Psoas muscle (tissue), 8 donors: ENCODE measurements around the gene NODAL. TPM values are rescaled to one million over a fixed set of nuclear protein-coding genes. Genes with fewer than 3 reads are reported as not detected.

Source experiments
- ATAC-seq, 4 donors: fragments of 200-7000 bp; cut with Tn5 transposase; one replicate each; pipeline ENCODE4 v1.9.1; 2020; ENCODE audit warnings: moderate library complexity in 3 of 4, mild to moderate bottlenecking in 2 of 4
- DNase-seq, 2 donors: peaks; one replicate each; pipeline ENCODE4 v3.0.0-alpha.2; 2020
- H3K27ac ChIP-seq: fragments of 200-600 bp; one replicate; pipeline ENCODE4 v1.8.0; 2022
- H3K27me3 ChIP-seq, 3 donors: fragments of 200-600 bp in 1 of 3; one replicate each; pipeline versions ENCODE4 v1.6.1 to v1.8.0; 2013 to 2022; ENCODE audit warnings: low read length in 2 of 3, mild to moderate bottlenecking in 2 of 3, moderate library complexity in 1 of 3; ENCODE audit not compliant: insufficient read depth in 3 of 3
- H3K36me3 ChIP-seq, 2 donors: fragments of 200-600 bp in 1 of 2; one replicate each; pipeline versions ENCODE4 v1.6.1 to v1.8.0; 2013 to 2022; ENCODE audit warnings: low read depth in 1 of 2, mild to moderate bottlenecking in 1 of 2, moderate library complexity in 1 of 2; ENCODE audit not compliant: insufficient read depth in 1 of 2
- H3K4me1 ChIP-seq: fragments of 200-600 bp; one replicate; pipeline ENCODE4 v1.8.0; 2022
- H3K4me3 ChIP-seq: fragments of 200-600 bp; one replicate; pipeline ENCODE4 v1.8.0; 2022; ENCODE audit warnings: mild to moderate bottlenecking
- H3K9me3 ChIP-seq: fragments of 200-600 bp; one replicate; pipeline ENCODE4 v1.8.0; 2022
- WGBS, 3 donors: extraction: QIAGEN DNeasy Blood & Tissue Kit; methylation state at CpG; one replicate each; pipeline versions ENCODE4 v1.1.6 to v1.1.7; 2013; 5-methylcytosine and 5-hydroxymethylcytosine counted together
- intact Hi-C, 2 donors: fragments of 100-400 bp; cut with DNase I; formaldehyde crosslinking; loops; one replicate each; pipeline versions ENCODE4 v1.11.0 to v1.14.2; 2022
- polyA plus RNA-seq, 3 donors: library from polyadenylated mRNA; stranded (reverse); fragments of 200-250 nt; gene quantifications; one replicate each; pipeline ENCODE4 v1.2.3, GENCODE V29; 2013
- total RNA-seq, 4 donors: library from RNA; stranded (reverse); fragmentation: NEBNext Ultra II Directional in 2 of 4; extraction: Animal tissue kit (Norgen Biotek cat#: 25700) in 2 of 4; gene quantifications; one replicate each; pipeline versions ENCODE4 v1.2.1 to v1.2.4, GENCODE V29; 2021 to 2023
- TF ChIP-seq, protein P1 (sequence below): fragments of 200-600 bp; IDR thresholded peaks from one replicate; pipeline ENCODE4 v1.8.0; 2022; ENCODE audit warnings: antibody characterized with exemption
- donor health status: healthy with polysubstance abuse.
- donor health status: DM: no; HTN: no; CAD: no; lungs with moderate emphysema.
- donor health status: Bipolar disorder and iron deficiency.
- donor health status: healthy.
- donor health status: DM: yes; HTN: yes; CAD: no.
- donor health status: DM: no; HTN: no; CAD: no.
- donor health status: DM: no; HTN: no; CAD: no.
- donor health status: DM: yes; HTN: yes; CAD: no.

Gene NODAL
- total and polyA plus RNA-seq, 7 donors, result 0.08 to 0.10 TPM; not detected in 5

DNA sequence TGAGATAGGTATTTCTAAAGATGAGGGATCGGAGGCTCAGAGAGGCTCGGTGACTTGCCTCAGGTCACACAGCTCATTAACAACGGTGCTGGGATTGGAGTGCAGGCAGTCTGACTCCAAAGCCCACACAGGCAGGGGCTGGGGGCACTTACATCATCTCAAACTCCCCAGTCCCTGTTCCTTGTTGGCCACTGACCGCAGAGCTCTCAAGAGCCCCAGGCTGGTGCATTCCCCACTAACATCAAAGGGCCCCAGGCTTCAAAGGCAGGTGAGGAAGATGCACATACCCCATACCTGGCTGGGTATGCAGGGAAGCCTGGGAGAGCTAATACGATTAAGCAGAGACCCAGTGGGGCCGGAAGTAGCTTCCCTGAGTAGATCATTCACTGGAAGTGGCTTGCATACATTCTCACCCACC is 13.7 kb upstream of the NODAL start:
- H3K4me1 ChIP-seq, result no peaks in the 10 kb centered on the region
- intact Hi-C loops, result no loop called here
- no peaks in the 10 kb centered on the region for H3K36me3 ChIP-seq
- H3K27ac ChIP-seq, result no peak overlapping the region
- TF ChIP-seq, protein P1, sequence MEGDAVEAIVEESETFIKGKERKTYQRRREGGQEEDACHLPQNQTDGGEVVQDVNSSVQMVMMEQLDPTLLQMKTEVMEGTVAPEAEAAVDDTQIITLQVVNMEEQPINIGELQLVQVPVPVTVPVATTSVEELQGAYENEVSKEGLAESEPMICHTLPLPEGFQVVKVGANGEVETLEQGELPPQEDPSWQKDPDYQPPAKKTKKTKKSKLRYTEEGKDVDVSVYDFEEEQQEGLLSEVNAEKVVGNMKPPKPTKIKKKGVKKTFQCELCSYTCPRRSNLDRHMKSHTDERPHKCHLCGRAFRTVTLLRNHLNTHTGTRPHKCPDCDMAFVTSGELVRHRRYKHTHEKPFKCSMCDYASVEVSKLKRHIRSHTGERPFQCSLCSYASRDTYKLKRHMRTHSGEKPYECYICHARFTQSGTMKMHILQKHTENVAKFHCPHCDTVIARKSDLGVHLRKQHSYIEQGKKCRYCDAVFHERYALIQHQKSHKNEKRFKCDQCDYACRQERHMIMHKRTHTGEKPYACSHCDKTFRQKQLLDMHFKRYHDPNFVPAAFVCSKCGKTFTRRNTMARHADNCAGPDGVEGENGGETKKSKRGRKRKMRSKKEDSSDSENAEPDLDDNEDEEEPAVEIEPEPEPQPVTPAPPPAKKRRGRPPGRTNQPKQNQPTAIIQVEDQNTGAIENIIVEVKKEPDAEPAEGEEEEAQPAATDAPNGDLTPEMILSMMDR, result no peak
- H3K27me3 ChIP-seq, result no peaks in the 10 kb centered on the region
- 73 to 78% (median 77%) methylated on average over 6 of the region's 6 CpGs for WGBS, 3 donors
- no peak overlapping the region for H3K4me3 ChIP-seq
- H3K9me3 ChIP-seq, result no peaks in the 10 kb centered on the region
- DNase-seq (no peak), ATAC-seq (no peak)

DNA sequence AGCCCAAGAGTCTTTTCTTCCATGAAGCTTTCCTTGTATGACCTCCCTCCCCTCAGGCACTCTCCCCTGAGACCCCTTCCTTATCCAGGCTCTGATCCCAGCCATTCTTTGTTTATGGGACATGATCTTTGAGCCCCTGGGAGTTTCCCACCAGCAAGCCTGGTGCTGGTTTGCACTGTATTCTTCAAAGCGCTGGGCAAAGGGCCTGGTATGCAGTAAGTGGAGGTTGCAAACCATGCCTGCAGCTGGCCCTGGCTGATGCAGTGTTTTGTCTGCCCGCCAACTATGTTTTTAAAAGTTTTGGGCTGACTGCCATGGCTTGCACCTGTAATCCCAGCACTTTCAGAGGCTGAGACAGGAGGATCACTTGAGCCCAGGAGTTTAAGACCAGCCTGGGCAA is 6.8 kb upstream of the NODAL start:
- TF ChIP-seq, protein P1, result no peak
- no peaks in the 10 kb centered on the region for H3K27me3 ChIP-seq
- WGBS, 3 donors, result 49 to 59% (median 49%) methylated on average over 2 of the region's 2 CpGs
- H3K27ac ChIP-seq, result no peak overlapping the region
- intact Hi-C loops, result no loop called here
- no peaks in the 10 kb centered on the region for H3K36me3 ChIP-seq
- peaks cover 8% of the 10 kb centered on the region for H3K4me1 ChIP-seq
- no peaks in the 10 kb centered on the region for H3K9me3 ChIP-seq
- DNase-seq, result peak in 1 of 2 donors; percentile 19
- ATAC-seq, result no peak
- H3K4me3 ChIP-seq, result no peak overlapping the region

GRCh38 chr10:70445718-70446657 is 4.5 kb upstream of the NODAL start:
- Histone ChIP-seq H3K27ac (peak overlapping the region; percentile 36), H3K4me1 (peaks cover 12% of the 10 kb centered on the region), H3K36me3 (no peaks in the 10 kb centered on the region), H3K27me3 (peaks cover 0 to 15% (median 0%) of the 10 kb centered on the region in 3 donors), H3K4me3 (no peak overlapping the region), H3K9me3 (no peaks in the 10 kb centered on the region)
- DNase-seq (peak in 1 of 2 donors; percentile 5), ATAC-seq (peak; percentile 35 to 82 (median 46))
- TF ChIP-seq, protein P1, result no peak
- intact Hi-C loops, result no loop called here
- WGBS, 3 donors, result 42 to 52% (median 43%) methylated on average over 8 of the region's 8 CpGs

DNA sequence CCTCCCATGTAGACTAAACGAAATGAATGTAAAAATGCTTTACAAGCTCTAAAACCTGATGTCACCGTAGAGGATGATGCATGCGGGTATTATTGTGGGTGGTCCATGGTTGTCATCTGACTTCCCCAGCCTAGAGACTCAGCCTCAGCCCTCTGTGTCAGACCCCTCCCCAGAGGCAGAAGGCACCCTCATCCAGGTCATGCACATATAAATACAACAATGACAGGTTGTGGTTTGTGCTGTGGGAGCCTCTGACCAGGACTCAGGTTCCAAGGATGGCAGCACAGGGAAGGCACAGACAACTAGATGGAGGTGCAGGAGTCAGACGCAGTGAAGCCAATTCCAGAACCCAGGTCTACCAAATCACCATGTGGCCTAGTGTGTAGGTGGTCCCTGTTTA is 3.3 kb upstream of the NODAL start:
- no peak overlapping the region for H3K4me3 ChIP-seq
- peaks cover 0 to 24% (median 8%) of the 10 kb centered on the region in 3 donors for H3K27me3 ChIP-seq
- intact Hi-C loops, result no loop called here
- H3K4me1 ChIP-seq, result peaks cover 12% of the 10 kb centered on the region
- DNase-seq (peak in 1 of 2 donors; percentile 25), ATAC-seq (peak in 1 of 4 donors; percentile 19)
- no peaks in the 10 kb centered on the region for H3K9me3 ChIP-seq
- no peak overlapping the region for H3K27ac ChIP-seq
- TF ChIP-seq, protein P1, result no peak
- WGBS, 3 donors, result 92 to 95% (median 92%) methylated on average over 4 of the region's 4 CpGs
- H3K36me3 ChIP-seq, result no peaks in the 10 kb centered on the region
